HepG2 (cell line): ENCODE measurements around the gene SEPTIN12. TPM values are rescaled to one million over a fixed set of nuclear protein-coding genes. Genes with fewer than 3 reads are reported as not detected.

Experiments
- ARNT2 ChIP-seq: sonication (generic); formaldehyde crosslinking; IDR thresholded peaks from 2 replicates; pipeline ENCODE4 v1.8.0; 2022; ENCODE audit warnings: mild to moderate bottlenecking, low read depth, missing genetic modification reagents, moderate library complexity
- FOXJ3 ChIP-seq: sonication (generic); formaldehyde crosslinking; IDR thresholded peaks from 2 replicates; pipeline ENCODE4 v1.4.0; 2020; ENCODE audit warnings: missing genetic modification reagents, mild to moderate bottlenecking, borderline replicate concordance
- FOXP1 ChIP-seq, 2 experiments: fragments of 450-650 bp in 1 of 2; IDR thresholded peaks; 2 replicates each; pipeline ENCODE4 v1.6.1; 2017 to 2018; ENCODE audit warnings: antibody characterized with exemption in 1 of 2
- GFI1 ChIP-seq: sonication (generic); formaldehyde crosslinking; IDR thresholded peaks from 2 replicates; pipeline ENCODE4 v1.5.0; 2020; ENCODE audit warnings: missing genetic modification reagents, mild to moderate bottlenecking, borderline replicate concordance
- MXD4 ChIP-seq: IDR thresholded peaks from 2 replicates; pipeline ENCODE4 v1.6.1; 2016; ENCODE audit warnings: mild to moderate bottlenecking, missing biosample characterization, missing genetic modification reagents
- NCOR1 ChIP-seq: fragments of 200-600 bp; sonication (generic); IDR thresholded peaks from 2 replicates; pipeline ENCODE4 v1.7.0; 2017; ENCODE audit warnings: antibody characterized with exemption, low read length, borderline replicate concordance
- RERE ChIP-seq: IDR thresholded peaks from 2 replicates; pipeline ENCODE4 v1.6.1; 2016; ENCODE audit warnings: low read depth, missing genetic modification reagents, missing compliant biosample characterization
- SAP130 ChIP-seq: IDR thresholded peaks from 2 replicates; pipeline ENCODE4 v1.6.1; 2016; ENCODE audit warnings: low read depth
- TBX2 ChIP-seq: sonication (generic); formaldehyde crosslinking; IDR thresholded peaks from 2 replicates; pipeline ENCODE4 v1.5.0; 2020; ENCODE audit warnings: missing genetic modification reagents, mild to moderate bottlenecking, borderline replicate concordance
- TFDP2 ChIP-seq: sonication (generic); formaldehyde crosslinking; IDR thresholded peaks from 2 replicates; pipeline ENCODE4 v1.4.0; 2020; ENCODE audit warnings: missing genetic modification reagents
- ZBTB39 ChIP-seq: sonication (generic); formaldehyde crosslinking; IDR thresholded peaks from 2 replicates; pipeline ENCODE4 v1.5.0; 2020; ENCODE audit warnings: missing genetic modification reagents
- ZFY ChIP-seq: sonication (generic); formaldehyde crosslinking; IDR thresholded peaks from 2 replicates; pipeline ENCODE4 v1.4.0; 2020; ENCODE audit warnings: missing genetic modification reagents
- ZNF605 ChIP-seq: sonication (generic); formaldehyde crosslinking; IDR thresholded peaks from 2 replicates; pipeline ENCODE4 v1.8.0; 2022; ENCODE audit warnings: mild to moderate bottlenecking, missing genetic modification reagents
- ZNF687 ChIP-seq: sonication (generic); formaldehyde crosslinking; IDR thresholded peaks from 2 replicates; pipeline ENCODE4 v1.5.1; 2020; ENCODE audit warnings: mild to moderate bottlenecking, missing genetic modification reagents, moderate library complexity
- ZNF777 ChIP-seq: sonication (generic); formaldehyde crosslinking; IDR thresholded peaks from 2 replicates; pipeline ENCODE4 v1.4.0; 2020; ENCODE audit warnings: missing genetic modification reagents
- ZNF891 ChIP-seq: sonication (generic); formaldehyde crosslinking; IDR thresholded peaks from 2 replicates; pipeline ENCODE4 v1.5.0; 2020; ENCODE audit warnings: mild to moderate bottlenecking, missing genetic modification reagents
- polyA plus RNA-seq, 8 experiments: library from polyadenylated mRNA; depleted of rRNA in 3 of 8; stranded (reverse) in 7 of 8; unstranded in 1 of 8; fragments of >200 nt; fragmentation: Illumina TruSeq in 4 of 8; extraction: Trizol in 4 of 8; gene quantifications; 2 replicates each; pipeline versions ENCODE4 v1.2.1 to v1.2.3, GENCODE V29; 2011 to 2016; ENCODE audit warnings: low read depth in 4 of 8, missing spikeins in 1 of 8, mixed read lengths in 1 of 8; ENCODE audit not compliant: insufficient read depth in 1 of 8
- total RNA-seq, 5 experiments: library from RNA; depleted of rRNA; stranded (reverse); fragments of >200 nt; fragmentation: Illumina TruSeq; extraction: Trizol; gene quantifications; 2 replicates each; pipeline ENCODE4 v1.2.3, GENCODE V29; 2016; ENCODE audit warnings: low read depth in 1 of 5

Gene SEPTIN12
- total and polyA plus RNA-seq, 2 of the 13 experiments (the other 11 are each of a cell fraction or from before 2014, with no cell fraction given): 0.22 TPM; not detected in 1

GRCh38 chr16:4788489-4788889, 344 bp upstream of the SEPTIN12 start (continued):
- TF ChIP-seq FOXP1 (IDR thresholded peaks at IDR 0.05) (no peak), FOXP1 (CRISPR knock-in tag; IDR thresholded peaks at IDR 0.05) (peak; percentile 5; the same call in 1 of the 2 replicates), ZNF777 (CRISPR knock-in tag) (0 out of 2 replicates have a peak, but pooled peaks have one; percentile 14), ZBTB39 (CRISPR knock-in tag) (no peak), RERE (peak; percentile 44; the same call in 1 of the 2 replicates), GFI1 (CRISPR knock-in tag) (peak; percentile 87), TFDP2 (CRISPR knock-in tag) (peak; percentile 32; the same call in 1 of the 2 replicates), MXD4 (CRISPR knock-in tag) (no peak), ARNT2 (CRISPR knock-in tag) (peak; percentile 34; the same call in 1 of the 2 replicates), NCOR1 (no peak), TBX2 (CRISPR knock-in tag) (peak; percentile 37; the same call in 1 of the 2 replicates), ZNF891 (CRISPR knock-in tag) (peak; percentile 15; the same call in 1 of the 2 replicates), FOXJ3 (0 out of 2 replicates have a peak, but pooled peaks have one; percentile 35), ZNF605 (CRISPR knock-in tag) (0 out of 2 replicates have a peak, but pooled peaks have one; percentile 38), ZNF687 (CRISPR knock-in tag) (peak; percentile 56), ZFY (peak; percentile 11; the same call in 1 of the 2 replicates), SAP130 (CRISPR knock-in tag) (peak; percentile 27; the same call in 1 of the 2 replicates)
